ENCODE measurements around the gene STARD4.
A peak's percentile ranks its signal among the peaks of the same experiment; 100 is the strongest.

Gene STARD4

GRCh38 chr5:111512375-111513130 lies at the start of gene STARD4:
Gene STARD4 (minus strand): TSS chr5:111512535. CDS start chr5:111507433, 5,102 bp downstream.
- DNase-seq = peak; percentile 64

GRCh38 chr5:111559680-111560079 lies 47.3 kb upstream of the STARD4 start:
- DNase-seq = no peak

- DNase-seq = no peak
Observed at GRCh38 chr5:111557686-111558085, 45.4 kb upstream of the STARD4 start.

GRCh38 chr5:111557111-111557510 lies 44.8 kb upstream of the STARD4 start:
- DNase-seq = no peak

- no peak for DNase-seq
Observed at GRCh38 chr5:111556501-111556900, 44.2 kb upstream of the STARD4 start.

- DNase-seq = no peak
Observed at GRCh38 chr5:111555760-111556159, 43.4 kb upstream of the STARD4 start.

GRCh38 chr5:111553868-111554267 lies 41.5 kb upstream of the STARD4 start:
- no peak for DNase-seq

GRCh38 chr5:111552896-111553295 lies 40.6 kb upstream of the STARD4 start:
- DNase-seq = no peak

GRCh38 chr5:111552492-111552891 lies 40.2 kb upstream of the STARD4 start:
- no peak for DNase-seq

- DNase-seq = no peak
Observed at GRCh38 chr5:111551569-111552275, 39.4 kb upstream of the STARD4 start.

GRCh38 chr5:111551161-111551560 lies 38.8 kb upstream of the STARD4 start:
- no peak for DNase-seq

- DNase-seq = no peak
Observed at GRCh38 chr5:111550282-111551020, 38.1 kb upstream of the STARD4 start.

GRCh38 chr5:111548992-111549649 lies 36.8 kb upstream of the STARD4 start:
- no peak for DNase-seq

- no peak for DNase-seq
Observed at GRCh38 chr5:111548348-111548950, 36.1 kb upstream of the STARD4 start.

GRCh38 chr5:111545031-111545430 lies 32.7 kb upstream of the STARD4 start:
- DNase-seq = no peak

- DNase-seq = no peak
Observed at GRCh38 chr5:111537141-111538024, 25.0 kb upstream of the STARD4 start.

GRCh38 chr5:111535879-111536549 lies 23.7 kb upstream of the STARD4 start:
- DNase-seq = no peak

- no peak for DNase-seq
Observed at GRCh38 chr5:111532886-111533582, 20.7 kb upstream of the STARD4 start.

- no peak for DNase-seq
Observed at GRCh38 chr5:111530298-111530740, 18.0 kb upstream of the STARD4 start.

GRCh38 chr5:111528056-111528455 lies 15.7 kb upstream of the STARD4 start:
- DNase-seq = no peak

Measured in cortex of kidney (tissue), 1 donor.